Activated T-helper 1 cell treated with Interleukin-2 at 50 U/mL for 16 hours (primary cell): ENCODE results near the gene LAGE3.

Source experiments
- DNase-seq: peaks from one replicate; pipeline ENCODE4 v3.0.0-alpha.2; 2020; ENCODE audit warnings: low read depth

LAGE3 gene

DNA sequence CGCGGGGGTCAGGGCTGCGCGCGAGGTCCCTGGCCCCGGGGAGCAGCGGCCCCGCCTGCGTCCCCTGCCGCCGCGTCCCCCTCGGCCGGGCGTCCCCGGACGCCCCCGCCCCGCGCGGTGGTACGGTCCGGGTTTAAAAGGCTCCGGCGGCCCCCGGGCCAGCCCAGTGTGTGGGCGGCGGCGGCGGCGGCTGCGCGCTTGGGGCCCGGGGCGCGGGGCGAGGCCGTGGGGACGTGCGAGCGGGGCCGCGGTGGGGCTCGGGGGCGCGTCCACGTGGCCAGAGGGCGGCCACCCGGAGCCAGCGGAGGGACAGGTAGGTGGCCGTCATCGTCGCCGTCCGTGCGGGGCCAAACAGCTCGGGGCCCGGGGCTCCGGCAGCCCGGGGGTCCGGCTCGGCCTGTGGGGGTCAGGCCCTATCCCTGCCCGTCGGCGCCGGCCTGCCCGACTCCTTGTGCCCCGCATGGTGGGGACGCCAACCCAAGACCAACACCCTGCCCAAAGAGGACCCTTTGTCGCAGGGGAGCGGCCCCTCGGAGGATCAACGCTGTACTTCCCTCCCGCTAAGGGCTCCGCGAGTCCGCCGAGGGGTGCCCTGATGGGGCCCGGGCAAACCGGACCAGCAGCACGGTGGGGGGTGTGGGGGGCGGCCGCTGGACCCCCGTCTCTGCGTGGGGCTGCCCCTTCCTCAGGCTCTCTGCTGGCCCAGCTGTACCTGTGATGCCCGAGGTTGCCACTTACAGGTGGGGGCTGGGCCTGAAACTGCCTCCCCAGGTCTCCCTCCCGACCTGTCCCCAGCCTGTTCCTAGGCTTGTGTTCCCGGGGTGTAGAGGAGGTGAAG is 20.7 kb downstream of the LAGE3 start, which contains the start of gene PLXNA3:
Gene PLXNA3, plus strand, starts transcription at position 166 of the 838 bp plus-strand sequence. CDS start 1,903 bp downstream, outside the sequence.
- peak; percentile 50 for DNase-seq

DNA sequence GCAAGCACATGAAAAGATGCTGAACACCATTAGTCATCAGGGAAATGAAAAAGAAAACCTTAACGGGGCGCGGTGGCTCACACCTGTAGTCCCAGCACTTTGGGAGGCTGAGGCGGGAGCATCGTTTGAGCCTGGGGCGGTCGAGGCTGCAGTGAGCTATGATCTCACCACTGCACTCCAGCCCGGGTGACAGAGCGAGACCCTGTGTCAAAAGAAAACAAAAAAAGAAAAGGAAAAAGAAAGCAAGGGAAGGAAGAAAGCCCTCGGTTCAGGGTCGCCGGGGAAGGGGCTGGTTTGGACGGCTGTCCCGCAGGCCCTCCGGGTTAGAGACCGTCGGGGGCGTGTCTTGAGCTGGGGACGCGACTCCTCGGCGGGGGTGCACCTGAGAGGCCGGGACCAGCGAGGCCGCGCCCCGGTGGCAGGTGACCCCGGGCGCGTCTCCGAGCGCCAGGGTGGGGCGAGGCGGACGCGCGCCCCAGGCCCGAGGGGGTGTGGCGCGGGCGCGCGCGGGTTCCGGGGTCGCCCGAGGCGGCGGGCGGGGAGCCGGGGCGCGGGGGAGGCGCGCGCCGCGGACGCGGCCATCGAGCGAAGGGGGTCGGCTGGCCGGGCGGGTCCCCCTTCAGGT is 21.5 kb downstream of the LAGE3 start:
- peak; percentile 51 for DNase-seq

DNA sequence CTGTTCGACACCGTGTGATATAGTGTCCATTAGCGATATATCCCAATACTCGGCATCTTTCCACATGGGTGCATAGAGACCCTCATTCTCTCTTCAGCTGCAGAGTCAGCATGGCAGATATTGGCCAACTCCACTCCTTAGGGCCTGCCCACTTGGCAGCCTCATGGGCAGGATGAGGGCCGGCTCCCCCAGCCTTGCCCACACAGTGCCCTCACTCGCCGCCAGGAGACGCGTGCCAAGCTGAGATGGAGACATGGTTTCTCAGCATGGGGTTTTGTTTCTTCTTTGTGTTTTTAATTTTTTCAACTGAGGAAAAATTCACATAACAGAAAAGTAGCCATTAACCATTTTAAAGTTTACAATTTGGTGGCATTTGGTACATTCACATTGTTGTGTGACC is 26.3 kb downstream of the LAGE3 start:
- no peak for DNase-seq

DNA sequence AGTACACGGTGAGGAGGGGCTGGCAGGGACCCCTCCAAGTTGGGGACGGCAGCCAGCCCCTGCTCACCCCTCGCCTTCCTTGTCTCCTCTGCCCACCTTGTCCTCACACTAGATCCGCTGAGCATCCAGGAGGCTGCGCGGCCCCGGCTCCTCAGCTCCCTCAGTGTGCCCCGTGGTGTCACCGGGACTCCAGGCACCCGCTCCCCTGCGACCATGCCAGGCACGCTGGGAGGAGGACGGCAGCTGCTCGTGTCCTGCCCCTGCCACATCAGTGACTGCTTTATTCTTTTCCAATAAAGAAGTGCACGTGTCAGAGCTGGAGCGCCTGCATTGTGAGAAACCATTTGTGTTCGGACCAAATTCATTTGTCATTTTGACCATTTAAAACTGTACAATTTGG is 28.8 kb downstream of the LAGE3 start:
- no peak for DNase-seq

DNA sequence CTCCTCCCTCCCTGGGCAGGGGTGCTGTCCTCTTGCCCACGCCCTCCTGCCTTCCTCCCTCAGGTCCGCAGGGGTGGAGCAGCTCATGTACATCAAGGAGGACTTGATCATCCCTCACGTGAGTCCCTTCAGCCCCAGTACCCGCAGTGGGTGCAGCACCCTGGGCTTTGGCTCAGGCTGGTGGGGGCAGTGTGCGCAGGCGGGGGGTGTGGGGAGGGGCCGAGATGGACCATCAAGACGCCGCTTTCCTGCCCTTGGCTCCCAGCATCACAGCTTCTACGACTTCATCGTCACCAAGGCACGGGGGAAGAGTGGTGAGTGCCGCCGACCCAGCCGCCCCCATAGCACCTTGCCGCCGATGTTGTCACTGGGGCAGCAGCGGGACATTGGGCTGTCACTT is 29.5 kb downstream of the LAGE3 start:
- DNase-seq = no peak

DNA sequence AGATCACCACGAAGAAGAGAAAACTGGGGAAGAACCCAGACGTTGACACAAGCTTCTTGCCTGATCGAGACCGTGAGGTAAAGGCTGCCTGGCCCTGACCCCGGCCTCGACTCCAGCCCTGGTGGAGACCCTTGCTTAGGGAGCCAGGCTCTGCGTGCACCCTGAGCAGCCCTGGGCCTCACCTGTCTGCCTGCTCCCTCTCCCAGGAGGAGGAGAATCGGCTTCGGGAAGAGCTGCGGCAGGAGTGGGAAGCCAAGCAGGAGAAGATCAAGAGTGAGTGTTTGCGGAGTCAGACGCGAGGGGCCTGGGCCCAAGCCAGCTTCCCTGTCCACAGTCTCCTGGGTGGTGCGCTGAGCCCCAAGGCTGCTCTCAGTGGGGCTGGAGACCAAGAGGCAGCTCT is 30.6 kb downstream of the LAGE3 start:
- DNase-seq = no peak

DNA sequence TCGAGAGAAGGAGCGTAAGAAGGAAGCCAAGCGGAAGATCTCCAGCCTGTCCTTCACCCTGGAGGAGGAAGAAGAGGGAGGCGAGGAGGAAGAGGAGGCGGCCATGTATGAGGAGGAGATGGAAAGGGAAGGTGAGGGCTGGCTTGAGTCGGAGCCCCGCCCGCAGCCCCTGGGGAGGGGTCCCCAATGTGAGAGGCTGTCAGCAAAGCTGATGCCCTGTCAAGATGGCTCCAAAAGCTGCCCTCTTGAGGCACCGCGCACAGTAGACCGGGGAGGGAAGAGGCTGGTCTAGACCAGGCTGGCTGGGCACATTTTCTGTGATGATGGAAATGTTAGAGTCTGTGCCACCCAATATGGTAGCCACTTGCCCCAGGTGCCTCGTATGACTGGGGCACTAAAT is 32.7 kb downstream of the LAGE3 start:
- no peak for DNase-seq

DNA sequence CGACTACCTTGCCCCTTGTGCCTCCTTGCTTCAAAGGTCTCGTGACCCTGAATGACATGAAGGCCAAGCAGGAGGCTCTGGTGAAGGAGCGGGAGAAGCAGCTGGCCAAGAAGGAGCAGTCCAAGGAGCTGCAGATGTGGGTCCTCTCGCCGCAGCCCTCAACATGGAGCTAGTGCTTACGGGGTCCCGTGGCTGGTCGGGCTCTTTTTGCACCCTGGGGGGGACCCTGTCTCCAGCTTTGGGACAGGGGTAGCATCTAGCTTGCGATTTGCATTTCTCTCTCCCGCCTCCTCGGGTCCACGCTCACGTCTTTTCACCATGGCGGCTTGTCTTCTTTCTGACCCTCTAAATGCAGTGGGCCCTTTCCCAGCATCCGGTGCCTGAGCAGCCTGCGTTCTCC is 33.3 kb downstream of the LAGE3 start:
- no peak for DNase-seq

DNA sequence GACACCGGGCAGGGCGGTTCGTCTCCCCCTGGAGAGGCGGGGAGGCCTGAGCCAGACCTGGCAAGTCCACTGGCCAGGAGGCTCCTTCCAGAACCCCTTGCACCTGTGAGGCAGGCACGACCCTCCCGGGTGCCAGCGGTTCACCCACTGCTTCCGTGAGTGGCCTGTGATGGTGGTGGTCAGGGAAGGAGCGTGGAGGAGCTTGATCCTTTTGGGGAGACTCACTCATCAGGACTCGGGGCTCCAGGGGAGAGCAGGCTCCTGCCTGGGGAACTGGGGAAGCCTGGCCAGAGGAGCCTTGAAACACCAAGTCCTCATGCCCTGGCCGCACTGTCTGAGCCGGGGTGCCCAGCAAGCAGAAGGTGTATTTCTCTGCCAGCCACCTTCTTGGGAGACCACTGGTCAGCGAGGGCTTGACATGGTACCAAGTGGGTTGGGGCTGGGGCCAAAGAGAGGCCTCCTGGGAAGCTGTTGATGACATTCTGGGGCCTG is 34.3 kb downstream of the LAGE3 start:
- no peak for DNase-seq

DNA sequence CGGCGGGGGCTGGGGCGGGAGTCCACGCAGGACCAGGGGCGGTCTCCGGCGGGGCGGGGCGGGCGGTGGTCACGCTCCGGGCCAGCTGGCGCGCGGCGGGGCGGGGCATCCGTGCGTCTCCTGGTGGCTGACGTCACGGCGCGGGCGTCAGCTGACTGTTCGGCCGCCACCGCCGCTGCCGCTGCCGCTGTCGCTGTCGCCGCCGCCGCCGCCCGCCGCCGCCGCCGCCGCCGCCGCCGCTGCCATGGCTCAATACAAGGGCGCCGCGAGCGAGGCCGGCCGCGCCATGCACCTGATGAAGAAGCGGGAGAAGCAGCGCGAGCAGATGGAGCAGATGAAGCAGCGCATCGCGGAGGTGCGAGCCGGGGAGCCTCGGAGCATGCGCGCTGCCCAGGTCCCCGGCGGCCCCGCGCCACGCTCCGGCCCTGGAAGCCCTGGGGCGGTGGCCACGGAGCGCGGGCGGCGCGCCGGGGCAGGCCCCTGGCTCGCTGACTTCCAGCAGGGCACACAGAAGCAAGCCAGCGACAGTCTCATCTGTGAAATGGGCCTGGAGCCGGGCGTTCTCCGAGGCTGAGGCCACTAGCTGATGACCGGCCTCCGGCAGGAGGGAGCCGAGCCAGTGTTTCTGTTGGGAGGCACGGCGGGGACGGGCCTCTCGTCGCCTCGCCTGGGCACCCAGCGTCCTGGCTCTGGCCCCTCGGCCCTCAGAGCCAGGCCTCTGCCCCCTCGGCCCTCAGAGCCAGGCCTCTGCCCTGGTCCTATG is 34.9 kb downstream of the LAGE3 start, which contains the start of gene FAM50A:
Gene FAM50A, plus strand, starts transcription at position 150 of the 763 bp plus-strand sequence. Its CDS starts 95 bp downstream, at position 245.
- peak; percentile 56 for DNase-seq

DNA sequence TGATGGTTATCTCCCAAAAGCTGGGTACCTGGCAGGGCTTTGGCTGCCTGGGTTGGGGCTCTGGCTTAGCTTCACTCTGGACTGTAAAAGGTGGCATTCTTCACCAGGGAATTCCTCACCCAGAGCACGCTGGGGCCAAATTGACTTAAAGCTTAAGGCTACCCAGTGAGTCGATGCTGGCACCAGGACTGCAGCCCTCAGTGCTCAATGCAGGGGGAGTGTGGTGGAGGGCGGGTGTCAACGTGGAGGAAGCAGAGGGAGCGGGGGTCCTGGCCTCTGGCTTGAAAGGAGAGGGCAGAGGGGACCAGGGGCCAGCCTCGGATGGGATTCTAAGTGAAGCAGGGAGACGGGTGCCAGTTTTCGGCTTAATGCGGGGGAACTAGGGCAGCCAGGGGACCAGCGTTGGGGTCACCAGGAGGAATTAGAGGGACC is 35.6 kb downstream of the LAGE3 start:
- DNase-seq = no peak

DNA sequence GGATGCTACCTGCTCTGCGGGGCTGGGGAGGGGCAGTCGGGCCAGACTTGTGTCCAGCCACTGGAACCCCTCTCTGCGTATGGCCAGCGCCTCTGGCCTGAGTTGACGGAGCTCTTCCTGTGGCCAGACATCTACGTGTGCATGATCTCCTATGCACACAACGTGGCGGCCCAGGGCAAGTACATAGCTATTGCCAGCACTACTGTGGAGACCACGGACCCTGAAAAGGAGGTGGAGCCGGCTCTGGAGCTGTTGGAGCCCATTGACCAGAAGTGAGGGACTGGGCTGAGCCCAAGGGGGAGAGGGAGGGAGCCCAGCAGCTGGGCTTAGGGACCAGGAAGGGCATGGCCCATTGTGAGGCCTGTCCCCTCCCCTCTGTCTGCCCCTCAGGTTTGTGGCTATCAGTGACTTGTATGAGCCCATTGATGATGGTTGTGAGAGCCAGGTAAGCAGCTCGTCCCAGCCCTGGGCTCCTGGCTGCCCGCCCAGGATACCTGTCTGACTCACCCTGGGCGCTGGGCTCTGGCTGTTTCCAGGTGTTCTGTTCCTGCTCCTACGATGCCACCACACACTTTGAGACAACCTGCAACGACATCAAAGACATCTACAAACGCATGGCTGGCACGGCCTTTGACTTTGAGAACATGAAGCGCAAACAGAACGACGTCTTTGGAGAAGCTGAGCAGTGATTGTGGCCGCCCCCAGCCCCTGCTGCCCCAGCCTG is 36.9 kb downstream of the LAGE3 start:
- DNase-seq = no peak

DNA sequence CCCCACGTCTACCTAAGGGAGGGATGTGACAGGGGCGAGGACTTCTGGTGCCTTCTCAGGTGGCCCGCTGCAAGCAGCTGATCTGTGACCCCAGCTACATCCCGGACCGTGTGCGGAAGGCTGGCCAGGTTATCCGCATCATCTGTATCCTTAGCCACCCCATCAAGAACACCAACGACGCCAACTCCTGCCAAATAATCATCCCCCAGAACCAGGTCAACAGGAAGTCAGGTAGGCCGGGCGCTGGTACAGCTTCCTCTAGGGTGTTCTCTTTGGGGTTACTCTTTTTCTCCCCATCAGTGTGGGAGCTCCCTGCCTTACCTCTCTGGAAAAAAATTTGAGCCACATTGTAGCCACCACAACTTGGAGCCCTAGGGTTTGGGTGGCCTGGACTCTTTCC is 37.5 kb downstream of the LAGE3 start:
- DNase-seq = no peak

DNA sequence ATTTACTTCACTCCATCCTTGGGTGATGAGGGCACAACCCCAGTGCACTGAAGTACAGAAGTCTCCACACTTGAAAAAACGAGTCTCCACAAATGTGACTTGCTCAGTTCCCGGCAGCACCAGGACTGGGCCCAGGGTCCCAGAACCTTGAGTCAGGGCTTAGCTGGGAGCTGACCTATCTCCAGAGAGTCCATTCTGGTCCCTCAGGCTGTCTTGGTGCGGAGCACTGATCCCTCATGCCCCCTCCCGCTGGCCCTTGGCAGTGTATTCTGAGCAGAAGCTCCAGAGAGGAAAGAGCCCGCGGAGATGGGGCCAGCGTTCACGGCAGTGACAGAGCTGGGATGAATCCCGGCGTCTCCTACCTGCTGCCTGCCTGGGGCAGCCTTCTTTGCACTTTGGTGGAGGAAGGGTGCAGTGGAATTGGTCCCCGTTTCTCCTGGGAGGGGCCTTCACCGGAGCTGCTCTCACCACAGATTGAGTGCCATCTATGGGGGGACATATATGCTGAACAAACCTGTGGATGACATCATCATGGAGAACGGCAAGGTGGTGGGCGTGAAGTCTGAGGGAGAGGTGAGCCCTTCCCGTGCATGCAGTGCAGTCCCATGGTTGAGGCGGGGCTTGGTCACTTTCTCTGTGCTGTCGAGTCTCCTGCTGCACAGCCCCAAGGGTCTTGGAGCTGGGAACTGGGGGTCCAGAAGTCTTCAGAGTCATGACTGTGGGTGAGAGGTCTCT is 38.3 kb downstream of the LAGE3 start:
- no peak for DNase-seq

DNA sequence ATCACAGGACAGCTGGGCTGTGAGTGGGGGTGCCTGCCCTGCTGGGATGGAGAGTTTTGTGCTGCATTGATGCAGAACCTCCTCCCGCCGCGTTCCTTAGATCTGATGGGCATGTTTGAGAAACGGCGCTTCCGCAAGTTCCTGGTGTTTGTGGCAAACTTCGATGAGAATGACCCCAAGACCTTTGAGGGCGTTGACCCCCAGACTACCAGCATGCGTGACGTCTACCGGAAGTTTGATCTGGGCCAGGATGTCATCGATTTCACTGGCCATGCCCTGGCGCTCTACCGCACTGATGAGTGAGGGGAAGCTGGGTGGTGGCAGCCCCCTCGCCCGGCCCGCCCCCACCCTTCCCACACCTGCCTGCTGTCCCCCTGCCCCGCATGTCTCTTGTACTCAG is 39.2 kb downstream of the LAGE3 start:
- DNase-seq = no peak

DNA sequence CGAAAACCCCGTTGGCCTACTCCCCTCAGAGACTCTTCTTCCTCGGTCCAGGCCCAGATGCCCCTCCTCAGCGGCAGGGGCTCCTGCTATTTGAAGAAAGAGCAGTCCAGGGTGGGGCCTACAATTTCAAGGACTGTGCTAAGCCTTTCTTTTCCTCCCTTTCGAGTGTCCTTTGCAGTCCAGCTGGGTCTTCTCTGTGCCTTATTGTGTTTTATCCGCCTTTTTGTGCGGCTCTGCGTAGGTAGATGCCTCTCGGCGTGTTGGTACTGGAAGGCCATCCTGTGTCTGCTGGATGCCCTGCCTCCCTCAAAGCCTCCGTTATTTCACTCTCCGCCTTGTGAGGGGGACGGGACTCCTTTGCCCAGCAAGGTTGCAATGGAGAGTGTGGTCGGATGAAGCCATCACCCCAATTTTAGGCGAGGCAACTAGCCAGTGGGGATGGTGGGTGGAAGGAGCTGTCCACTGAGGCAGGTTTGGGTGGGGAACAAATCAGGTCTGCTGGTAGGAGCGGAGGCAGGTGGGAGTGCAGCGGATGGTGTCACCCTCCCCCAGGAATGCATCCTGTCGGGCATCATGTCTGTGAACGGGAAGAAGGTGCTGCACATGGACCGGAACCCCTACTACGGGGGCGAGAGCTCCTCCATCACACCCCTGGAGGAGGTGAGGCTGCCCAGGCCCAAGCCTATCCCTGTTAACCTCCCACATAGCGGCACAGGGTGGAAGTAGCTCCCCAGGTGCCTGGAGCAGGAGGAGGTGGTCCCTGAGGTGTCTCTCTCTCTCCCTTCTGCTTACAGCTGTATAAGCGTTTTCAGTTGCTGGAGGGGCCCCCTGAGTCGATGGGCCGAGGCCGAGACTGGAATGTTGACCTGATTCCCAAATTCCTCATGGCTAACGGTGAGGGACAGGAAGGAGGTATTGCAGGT is 40.8 kb downstream of the LAGE3 start:
- no peak for DNase-seq

DNA sequence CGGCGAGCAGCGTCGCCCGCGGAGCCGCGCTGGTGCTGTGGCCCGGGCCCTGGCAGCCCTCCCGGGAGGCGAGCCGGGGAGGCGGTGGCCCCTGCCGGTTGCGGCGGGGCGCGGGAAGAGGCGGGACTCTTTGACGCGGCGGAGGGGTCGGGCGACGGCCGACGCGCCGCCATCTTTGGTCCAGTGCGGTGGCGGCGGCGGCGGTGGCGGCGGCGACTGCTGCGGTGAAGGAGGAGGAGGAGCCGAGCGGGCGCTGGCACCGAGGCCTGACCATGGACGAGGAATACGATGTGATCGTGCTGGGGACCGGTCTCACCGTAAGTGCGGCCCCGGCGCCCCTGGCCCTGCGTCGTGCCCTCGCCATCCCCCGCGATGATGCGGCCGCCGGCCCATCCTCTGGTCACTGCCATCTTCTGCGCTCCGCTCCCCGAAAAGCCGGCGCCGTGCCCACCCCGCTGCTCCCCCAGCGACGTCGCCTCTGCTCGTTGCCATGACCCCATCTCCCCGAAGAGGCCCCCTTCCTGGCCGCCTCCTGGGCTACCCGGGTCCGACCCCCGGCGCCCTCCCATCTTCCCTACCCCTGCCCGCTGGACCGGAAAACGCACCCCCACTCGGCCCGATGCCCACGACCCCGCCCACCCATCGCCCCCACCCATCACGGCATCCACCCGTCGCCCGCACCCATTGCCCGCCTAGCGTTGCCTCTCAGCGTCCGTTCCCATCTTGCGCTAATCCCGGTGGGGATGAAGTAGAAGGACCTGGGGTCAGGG is 41.9 kb downstream of the LAGE3 start, which contains the start of gene GDI1:
Gene GDI1, plus strand, starts transcription at position 172 of the 770 bp plus-strand sequence. Its CDS starts 101 bp downstream, at position 273.
- DNase-seq = peak; percentile 33

DNA sequence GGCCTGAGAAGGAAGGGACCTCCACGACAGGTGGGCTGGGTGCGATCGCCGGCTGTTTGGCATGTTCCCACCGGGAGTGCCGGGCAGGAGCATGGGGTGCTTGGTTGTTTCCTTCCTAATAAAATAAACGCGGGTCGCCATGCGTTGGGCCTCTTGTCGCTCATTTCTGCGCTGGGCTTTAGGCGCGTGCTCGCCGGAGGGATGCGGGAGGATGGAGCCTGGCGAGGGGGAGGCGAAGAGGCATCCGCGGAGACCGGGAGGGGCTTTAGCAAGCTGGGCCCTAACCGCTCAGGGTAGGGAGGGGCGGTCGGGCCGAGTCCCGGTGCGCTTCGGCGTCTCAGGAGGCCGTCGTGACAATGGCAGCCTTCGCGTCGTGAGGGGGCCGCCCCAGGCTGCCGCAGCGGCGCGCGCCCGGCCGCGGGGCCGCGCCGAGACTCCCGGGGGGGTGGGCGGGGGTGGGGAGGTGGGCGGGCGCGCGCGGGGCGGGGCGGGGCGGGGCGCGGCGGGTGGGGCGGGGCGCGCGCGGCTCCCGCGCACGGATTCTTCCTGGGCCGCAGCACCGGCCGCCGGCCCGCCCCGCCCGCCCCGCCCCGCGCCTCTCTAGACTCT is 42.6 kb downstream of the LAGE3 start:
- DNase-seq = peak; percentile 45
